Heart left ventricle (tissue), 13 donors: Measurements from ENCODE around the gene ANO4.

Source experiments
- POLR2A ChIP-seq, 2 donors: fragments of 450-650 bp; IDR thresholded peaks; one replicate each; pipeline ENCODE4 v1.6.1; 2017; ENCODE audit warnings: antibody characterized with exemption in 2 of 2, mild to moderate bottlenecking in 2 of 2, moderate library complexity in 2 of 2
- TF ChIP-seq, protein P1 (sequence below), 12 donors: fragments of 200-600 bp; sonication (generic) in 4 of 12; IDR thresholded peaks; one replicate each; pipeline versions ENCODE4 v1.5.0 to v1.8.0; 2018 to 2022; ENCODE audit warnings: antibody characterized with exemption in 12 of 12, mild to moderate bottlenecking in 5 of 12
- donor health status: ischemic (EF 13 %, LVEDD 7.1; RV severe dilation, severe dysfunction).
- donor health status: DM: no; HTN: yes; CAD: no.
- donor health status: DM: no; HTN: no; CAD: no.
- donor health status: ischemic (EF 25% LVEDD 6.9; RV normal size, moderate dysfunction).
- donor health status: ischemic (EF 25% LVEDD 5.7; RV mildly dilated, moderate dysfunction).
- donor health status: ischemic (EF 35%, LVEDD 5.7; RV mildly dilated, moderate dysfunction).
- donor health status: nonischemic (EF 11% LVEDD 7.7; RV severe dilation, severe dysfunction).
- donor health status: DM: yes; HTN: yes; CAD: no.
- donor health status: PGD.
- donor health status: ischemic (EF 29% LVEDD 5.4; RV normal size, mild dysfunction).
- donor health status: nonischemic (EF 23%, LVEDD 6.1; RV moderate dilation, normal function).

DNA sequence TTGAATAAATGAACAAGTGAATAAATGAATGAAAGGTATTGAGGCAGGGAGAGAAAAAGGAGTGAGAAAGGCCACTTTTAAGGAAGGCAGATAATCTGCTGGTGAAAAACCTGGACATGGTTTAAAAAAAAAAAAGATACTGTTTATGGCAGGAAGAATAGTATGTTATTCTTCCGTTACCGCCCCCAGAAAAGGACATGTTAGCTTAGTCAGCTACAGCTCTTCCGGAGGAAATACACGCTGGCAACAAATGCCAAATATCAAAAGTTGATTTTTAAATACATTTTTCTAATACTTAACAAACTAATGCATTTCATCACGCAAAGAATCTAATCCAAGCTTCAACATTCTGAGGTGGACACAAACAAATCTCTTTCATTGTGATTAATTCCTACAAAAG is 372.3 kb downstream of the ANO4 start:
- TF ChIP-seq, protein P1, sequence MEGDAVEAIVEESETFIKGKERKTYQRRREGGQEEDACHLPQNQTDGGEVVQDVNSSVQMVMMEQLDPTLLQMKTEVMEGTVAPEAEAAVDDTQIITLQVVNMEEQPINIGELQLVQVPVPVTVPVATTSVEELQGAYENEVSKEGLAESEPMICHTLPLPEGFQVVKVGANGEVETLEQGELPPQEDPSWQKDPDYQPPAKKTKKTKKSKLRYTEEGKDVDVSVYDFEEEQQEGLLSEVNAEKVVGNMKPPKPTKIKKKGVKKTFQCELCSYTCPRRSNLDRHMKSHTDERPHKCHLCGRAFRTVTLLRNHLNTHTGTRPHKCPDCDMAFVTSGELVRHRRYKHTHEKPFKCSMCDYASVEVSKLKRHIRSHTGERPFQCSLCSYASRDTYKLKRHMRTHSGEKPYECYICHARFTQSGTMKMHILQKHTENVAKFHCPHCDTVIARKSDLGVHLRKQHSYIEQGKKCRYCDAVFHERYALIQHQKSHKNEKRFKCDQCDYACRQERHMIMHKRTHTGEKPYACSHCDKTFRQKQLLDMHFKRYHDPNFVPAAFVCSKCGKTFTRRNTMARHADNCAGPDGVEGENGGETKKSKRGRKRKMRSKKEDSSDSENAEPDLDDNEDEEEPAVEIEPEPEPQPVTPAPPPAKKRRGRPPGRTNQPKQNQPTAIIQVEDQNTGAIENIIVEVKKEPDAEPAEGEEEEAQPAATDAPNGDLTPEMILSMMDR (IDR thresholded peaks at IDR 0.05) = no peak
- no peak for TF ChIP-seq POLR2A (IDR thresholded peaks at IDR 0.05)
